Large intestine (tissue), 3 donors: ENCODE results near the gene HMG20A. TPM values are rescaled to one million over a fixed set of nuclear protein-coding genes. Genes with fewer than 3 reads are reported as not detected.

ENCODE experiments used
- DNase-seq, 2 donors: peaks; one replicate each; pipeline versions ENCODE4 v3.0.0 to v3.0.0-alpha.2; 2013
- H3K27ac ChIP-seq: one replicate; pipeline ENCODE4 v1.5.1; 2013; ENCODE audit warnings: low read length
- H3K27me3 ChIP-seq: 2 replicates; pipeline ENCODE4 v1.6.1; 2013; ENCODE audit warnings: low read length; ENCODE audit not compliant: control insufficient read depth, insufficient read depth
- H3K36me3 ChIP-seq: 2 replicates; pipeline ENCODE4 v1.6.1; 2013; ENCODE audit warnings: low read length; ENCODE audit not compliant: control insufficient read depth, insufficient read depth
- H3K4me1 ChIP-seq: one replicate; pipeline ENCODE4 v1.6.1; 2013; ENCODE audit warnings: low read length; ENCODE audit not compliant: control insufficient read depth, insufficient read depth
- H3K4me3 ChIP-seq: one replicate; pipeline ENCODE4 v1.5.1; 2013; ENCODE audit warnings: low read length
- H3K9me3 ChIP-seq: one replicate; pipeline ENCODE4 v1.6.1; 2013; ENCODE audit warnings: mild to moderate bottlenecking, low read depth, low read length, moderate library complexity; ENCODE audit not compliant: control insufficient read depth
- WGBS: methylation state at CpG from one replicate; pipeline ENCODE4 v1.1.5; 2013; ENCODE audit warnings: low lambda C conversion rate; ENCODE audit not compliant: insufficient coverage; 5-methylcytosine and 5-hydroxymethylcytosine counted together
- polyA plus RNA-seq: library from polyadenylated mRNA; unstranded; fragments of 120-200 nt; gene quantifications from one replicate; pipeline ENCODE4 v1.2.1, GENCODE V29; 2013

HMG20A gene
- polyA plus RNA-seq, 1 donor: 38.8 TPM

- WGBS: 100% methylated on average over 1 of the region's 20 CpGs
- Histone ChIP-seq H3K4me1 (peaks cover 20% of the 10 kb centered on the region), H3K4me3 (no peak overlapping the region), H3K9me3 (no peaks in the 10 kb centered on the region), H3K36me3 (no peaks in the 10 kb centered on the region), H3K27ac (peak overlapping the region; percentile 30), H3K27me3 (no peaks in the 10 kb centered on the region)
- DNase-seq: peak in 1 of 2 donors; percentile 42
These were observed 85.8 kb downstream of the HMG20A start for GRCh38 chr15:77506311-77507142.

- Histone ChIP-seq H3K4me1 (peaks cover 20% of the 10 kb centered on the region), H3K27me3 (no peaks in the 10 kb centered on the region), H3K9me3 (no peaks in the 10 kb centered on the region), H3K4me3 (no peak overlapping the region), H3K27ac (peak overlapping the region; percentile 30), H3K36me3 (no peaks in the 10 kb centered on the region)
- WGBS: 75% methylated on average over 2 of the region's 10 CpGs
- peak; percentile 49 to 76 for DNase-seq
These were observed 86.6 kb downstream of the HMG20A start for GRCh38 chr15:77507143-77507897.

GRCh38 chr15:77507911-77508310 lies 87.2 kb downstream of the HMG20A start:
- Histone ChIP-seq H3K4me1 (peaks cover 20% of the 10 kb centered on the region), H3K4me3 (no peak overlapping the region), H3K27me3 (no peaks in the 10 kb centered on the region), H3K36me3 (no peaks in the 10 kb centered on the region), H3K27ac (peak overlapping the region; percentile 30), H3K9me3 (no peaks in the 10 kb centered on the region)
- peak in 1 of 2 donors; percentile 65 for DNase-seq
- no CpG with 5 or more reads among the region's 6 CpGs for WGBS

GRCh38 chr15:77508541-77509243 lies 88.0 kb downstream of the HMG20A start:
- no CpG with 5 or more reads among the region's 4 CpGs for WGBS
- DNase-seq: no peak

GRCh38 chr15:77510066-77511057 lies 89.7 kb downstream of the HMG20A start:
- no peak overlapping the region for H3K27ac ChIP-seq
- H3K36me3 ChIP-seq: no peaks in the 10 kb centered on the region
- no peaks in the 10 kb centered on the region for H3K27me3 ChIP-seq
- H3K4me1 ChIP-seq: peaks cover 20% of the 10 kb centered on the region
- WGBS: 57% methylated on average over 1 of the region's 11 CpGs
- H3K9me3 ChIP-seq: no peaks in the 10 kb centered on the region
- no peak for DNase-seq
- H3K4me3 ChIP-seq: no peak overlapping the region

More at GRCh38 chr15:77508541-77509243, 88.0 kb downstream of the HMG20A start:
- H3K36me3 ChIP-seq: no peaks in the 10 kb centered on the region
- H3K27me3 ChIP-seq: no peaks in the 10 kb centered on the region
- peaks cover 20% of the 10 kb centered on the region for H3K4me1 ChIP-seq
- no peaks in the 10 kb centered on the region for H3K9me3 ChIP-seq
- no peak overlapping the region for H3K4me3 ChIP-seq
- peak overlapping the region; percentile 19 for H3K27ac ChIP-seq

GRCh38 chr15:77511869-77512268 lies 91.2 kb downstream of the HMG20A start:
- Histone ChIP-seq H3K36me3 (no peaks in the 10 kb centered on the region), H3K27me3 (no peaks in the 10 kb centered on the region), H3K9me3 (no peaks in the 10 kb centered on the region), H3K4me3 (no peak overlapping the region), H3K27ac (no peak overlapping the region), H3K4me1 (peaks cover 13% of the 10 kb centered on the region)
- no peak for DNase-seq
- 100% methylated on average over 1 of the region's 1 CpG for WGBS

- no peaks in the 10 kb centered on the region for H3K27me3 ChIP-seq
These were observed 92.5 kb downstream of the HMG20A start for GRCh38 chr15:77513226-77513625.

GRCh38 chr15:77514641-77515402 lies 94.1 kb downstream of the HMG20A start:
- Histone ChIP-seq H3K36me3 (no peaks in the 10 kb centered on the region), H3K4me1 (no peaks in the 10 kb centered on the region), H3K9me3 (no peaks in the 10 kb centered on the region), H3K27me3 (no peaks in the 10 kb centered on the region), H3K4me3 (no peak overlapping the region), H3K27ac (no peak overlapping the region)
- 60% methylated on average over 1 of the region's 11 CpGs for WGBS
- DNase-seq: no peak

More at GRCh38 chr15:77513226-77513625, 92.5 kb downstream of the HMG20A start:
- no peak for DNase-seq
- WGBS: no CpG with 5 or more reads among the region's 4 CpGs
- H3K27ac ChIP-seq: no peak overlapping the region
- H3K4me1 ChIP-seq: no peaks in the 10 kb centered on the region
- no peak overlapping the region for H3K4me3 ChIP-seq
- no peaks in the 10 kb centered on the region for H3K9me3 ChIP-seq
- H3K36me3 ChIP-seq: no peaks in the 10 kb centered on the region

- Histone ChIP-seq H3K9me3 (no peaks in the 10 kb centered on the region), H3K4me3 (no peak overlapping the region), H3K36me3 (no peaks in the 10 kb centered on the region), H3K27ac (no peak overlapping the region), H3K27me3 (no peaks in the 10 kb centered on the region), H3K4me1 (no peaks in the 10 kb centered on the region)
- 83% methylated on average over 1 of the region's 2 CpGs for WGBS
- no peak for DNase-seq
These were observed 94.9 kb downstream of the HMG20A start for GRCh38 chr15:77515613-77516012.
